Measurements from ENCODE around the gene SPINK1.

The SPINK1 gene

GRCh38 chr5:147854894-147855773, 23.7 kb upstream of the SPINK1 start:
- H3K4me3 ChIP-seq (ENCODE audit: low read depth, low read length), result no peak overlapping the region
- DNase-seq (ENCODE audit: low read depth, low spot score), result no peak
- TF ChIP-seq CTCF (IDR thresholded peaks at IDR 0.05; ENCODE audit: insufficient read depth, low read length, missing control alignments), result no peak
- ChIA-PET CTCF (interaction anchor here (1.2 to 3.6 kb wide), 3 partner anchors 8 to 876 kb away, joined by 4 to 22 read pairs (median 13); no protein-coding TSS in a partner anchor), POLR2A (no interaction called here)

- no peak for DNase-seq (ENCODE audit: low read depth, low spot score)
- TF ChIP-seq CTCF (IDR thresholded peaks at IDR 0.05; ENCODE audit: insufficient read depth, low read length, missing control alignments), result no peak
- POLR2A ChIA-PET, result no interaction called here
- no peak overlapping the region for H3K4me3 ChIP-seq (ENCODE audit: low read depth, low read length)
- CTCF ChIA-PET, result interaction anchor here (1.0 to 1.2 kb wide), 2 partner anchors 226 to 877 kb away, joined by 3 to 4 read pairs; no protein-coding TSS in a partner anchor
Measured at GRCh38 chr5:147854331-147854730, 22.9 kb upstream of the SPINK1 start.

GRCh38 chr5:147853372-147853987, 22.0 kb upstream of the SPINK1 start:
- CTCF ChIA-PET, result interaction anchor here (1.0 kb wide), 1 partner anchor 225 kb away, joined by 3 read pairs; no protein-coding TSS in a partner anchor
- TF ChIP-seq CTCF (IDR thresholded peaks at IDR 0.05; ENCODE audit: insufficient read depth, low read length, missing control alignments), result no peak
- POLR2A ChIA-PET, result no interaction called here
- H3K4me3 ChIP-seq (ENCODE audit: low read depth, low read length), result no peak overlapping the region
- no peak for DNase-seq (ENCODE audit: low read depth, low spot score)

- no peak overlapping the region for H3K4me3 ChIP-seq (ENCODE audit: low read depth, low read length)
- CTCF ChIA-PET, result no interaction called here
- no peak for TF ChIP-seq CTCF (IDR thresholded peaks at IDR 0.05; ENCODE audit: insufficient read depth, low read length, missing control alignments)
- POLR2A ChIA-PET, result no interaction called here
- DNase-seq (ENCODE audit: low read depth, low spot score), result no peak
Measured at GRCh38 chr5:147852365-147852764, 20.9 kb upstream of the SPINK1 start.

- no peak overlapping the region for H3K4me3 ChIP-seq (ENCODE audit: low read depth, low read length)
- POLR2A ChIA-PET, result no interaction called here
- CTCF ChIA-PET, result no interaction called here
- no peak for TF ChIP-seq CTCF (IDR thresholded peaks at IDR 0.05; ENCODE audit: insufficient read depth, low read length, missing control alignments)
- no peak for DNase-seq (ENCODE audit: low read depth, low spot score)
Measured at GRCh38 chr5:147851578-147851977, 20.1 kb upstream of the SPINK1 start.

GRCh38 chr5:147849226-147849625, 17.8 kb upstream of the SPINK1 start:
- CTCF ChIA-PET, result interaction anchor here (1.8 kb wide), 1 partner anchor 10 kb away, joined by 5 read pairs; no protein-coding TSS in a partner anchor
- no peak overlapping the region for H3K4me3 ChIP-seq (ENCODE audit: low read depth, low read length)
- TF ChIP-seq CTCF (IDR thresholded peaks at IDR 0.05; ENCODE audit: insufficient read depth, low read length, missing control alignments), result no peak
- DNase-seq (ENCODE audit: low read depth, low spot score), result no peak
- POLR2A ChIA-PET, result no interaction called here

All from AG04449 (cell line).